Astrocyte (in vitro differentiated cells and primary cell): ENCODE measurements around the gene TRIM21. TPM values are rescaled to one million over a fixed set of nuclear protein-coding genes. Genes with fewer than 3 reads are reported as not detected.
"Not testable (repeated sequence)": the region's sequence is repeated elsewhere in the genome, so short reads cannot be mapped to it uniquely, and the experiment has no call there.

Source experiments
- DNase-seq: peaks from one replicate; pipeline ENCODE4 v3.0.0-alpha.2; 2010; ENCODE audit warnings: low read depth
- FAIRE-seq: peaks from 2 replicates; lab custom pipeline; 2011; peaks lifted over from hg19 to GRCh38; lab: Jason Lieb, UNC
- H2AFZ ChIP-seq: 2 replicates; pipeline ENCODE4 v1.6.0; 2012; ENCODE audit warnings: low read depth, low read length, inconsistent platforms
- H3K27ac ChIP-seq: 2 replicates; pipeline ENCODE4 v1.5.1; 2011; ENCODE audit warnings: low read depth, low read length, inconsistent platforms
- H3K27me3 ChIP-seq: 2 replicates; pipeline ENCODE4 v1.6.0; 2011; ENCODE audit warnings: low read length, inconsistent platforms; ENCODE audit not compliant: insufficient read depth
- H3K36me3 ChIP-seq: 2 replicates; pipeline ENCODE4 v1.5.1; 2011; ENCODE audit warnings: low read length, inconsistent platforms; ENCODE audit not compliant: insufficient read depth
- H3K4me1 ChIP-seq: 2 replicates; pipeline ENCODE4 v1.5.1; 2011; ENCODE audit warnings: low read length, inconsistent platforms; ENCODE audit not compliant: insufficient read depth
- H3K4me2 ChIP-seq: 2 replicates; pipeline ENCODE4 v1.6.0; 2012; ENCODE audit warnings: low read length, inconsistent platforms
- H3K4me3 ChIP-seq: 2 replicates; pipeline ENCODE4 v1.5.1; 2011; ENCODE audit warnings: low read depth, mild to moderate bottlenecking, low read length, inconsistent platforms; ENCODE audit not compliant: insufficient read depth
- H3K79me2 ChIP-seq: 2 replicates; pipeline ENCODE4 v1.6.0; 2012; ENCODE audit warnings: mild to moderate bottlenecking, low read length, inconsistent platforms; ENCODE audit not compliant: insufficient read depth
- H3K9ac ChIP-seq: 2 replicates; pipeline ENCODE4 v1.6.0; 2012; ENCODE audit warnings: mild to moderate bottlenecking, low read length, inconsistent platforms
- H3K9me3 ChIP-seq: 2 replicates; pipeline ENCODE4 v1.5.1; 2012; ENCODE audit warnings: low read depth, mild to moderate bottlenecking, low read length, inconsistent platforms; ENCODE audit not compliant: insufficient read depth
- H4K20me1 ChIP-seq: 2 replicates; pipeline ENCODE4 v1.6.0; 2012; ENCODE audit warnings: low read length, inconsistent platforms; ENCODE audit not compliant: insufficient read depth
- H3K27ac Mint-ChIP-seq: one replicate; pipeline ENCODE4 v1.8.0; 2021; ENCODE audit warnings: mild to moderate bottlenecking, mixed read lengths; ENCODE audit not compliant: unreplicated experiment
- H3K27me3 Mint-ChIP-seq: one replicate; pipeline ENCODE4 v1.8.0; 2021; ENCODE audit warnings: low read depth, mixed read lengths; ENCODE audit not compliant: unreplicated experiment
- H3K36me3 Mint-ChIP-seq: one replicate; pipeline ENCODE4 v1.8.0; 2021; ENCODE audit warnings: low read depth, mixed read lengths; ENCODE audit not compliant: unreplicated experiment
- H3K4me1 Mint-ChIP-seq: one replicate; pipeline ENCODE4 v1.8.0; 2021; ENCODE audit warnings: low read depth, mixed read lengths; ENCODE audit not compliant: unreplicated experiment
- H3K4me3 Mint-ChIP-seq: one replicate; pipeline ENCODE4 v1.8.0; 2021; ENCODE audit warnings: mild to moderate bottlenecking, moderate library complexity, mixed read lengths; ENCODE audit not compliant: unreplicated experiment
- H3K9me3 Mint-ChIP-seq: one replicate; pipeline ENCODE4 v1.8.0; 2021; ENCODE audit warnings: mild to moderate bottlenecking, mixed read lengths; ENCODE audit not compliant: unreplicated experiment
- CTCF ChIP-seq: IDR thresholded peaks from 2 replicates; pipeline ENCODE4 v1.5.1; 2011; ENCODE audit warnings: low read depth, mild to moderate bottlenecking, inconsistent platforms, low read length, moderate library complexity; ENCODE audit not compliant: insufficient read depth
- total RNA-seq: library from RNA; stranded (reverse); gene quantifications from 2 replicates; pipeline ENCODE4 v1.2.1, GENCODE V29; 2021

Gene TRIM21
- total RNA-seq, 1 donor from 2014 or later, result 48.0 TPM

DNA sequence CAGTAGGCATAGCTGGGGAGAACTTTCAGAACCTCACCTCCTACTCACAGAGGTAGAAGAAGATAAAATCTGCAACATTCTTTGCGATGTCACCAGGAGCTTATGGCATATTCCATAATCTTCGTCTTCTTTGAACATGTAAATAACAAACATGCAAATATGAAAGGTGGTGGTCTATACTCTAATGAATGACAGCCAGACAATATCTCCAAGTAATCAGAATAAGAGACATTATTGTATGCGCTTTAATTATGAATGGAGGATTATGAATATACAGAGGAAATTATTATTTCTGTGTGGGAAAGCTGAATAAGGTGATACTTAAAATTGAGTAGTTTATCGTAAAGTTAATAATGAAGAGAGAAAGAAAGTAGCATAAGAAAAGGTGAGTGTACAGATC lies 25.2 kb downstream of the TRIM21 start, which contains the start of gene OR52B4:
Gene OR52B4 (minus strand): TSS at position 101 of the 400 bp plus-strand sequence. CDS start 91 bp downstream, at position 10.
- Histone ChIP-seq H3K36me3 (no peaks in the 10 kb centered on the region), H3K27ac (no peak within 1 kb of the TSS), H3K79me2 (no peaks in the 10 kb centered on the region), H3K9me3 (no peaks in the 10 kb centered on the region), H3K4me2 (no peak within 1 kb of the TSS), H3K27me3 (no peaks in the 10 kb centered on the region), H3K9ac (no peak within 1 kb of the TSS), H2AFZ (no peak within 1 kb of the TSS), H3K4me1 (no peaks in the 10 kb centered on the region), H4K20me1 (no peaks in the 10 kb centered on the region), H3K4me3 (no peak within 1 kb of the TSS)
- Mint-ChIP-seq H3K27ac (no peak within 1 kb of the TSS), H3K4me1 (no peaks in the 10 kb centered on the region), H3K9me3 (no peaks in the 10 kb centered on the region), H3K36me3 (no peaks in the 10 kb centered on the region), H3K27me3 (no peaks in the 10 kb centered on the region), H3K4me3 (no peak within 1 kb of the TSS)
- no peak for TF ChIP-seq CTCF
- DNase-seq, result no peak
- FAIRE-seq, result no peak

- not testable (repeated sequence) for H2AFZ ChIP-seq, H3K9ac ChIP-seq, H3K4me3 ChIP-seq, H3K36me3 Mint-ChIP-seq, H3K79me2 ChIP-seq, FAIRE-seq, H4K20me1 ChIP-seq, H3K27ac ChIP-seq, H3K9me3 ChIP-seq, H3K4me2 ChIP-seq, H3K36me3 ChIP-seq, H3K27ac Mint-ChIP-seq, H3K4me1 ChIP-seq, H3K9me3 Mint-ChIP-seq, H3K27me3 Mint-ChIP-seq, H3K27me3 ChIP-seq, DNase-seq, H3K4me3 Mint-ChIP-seq, H3K4me1 Mint-ChIP-seq
These were observed 45.4 kb downstream of the TRIM21 start for GRCh38 chr11:4348142-4348541.

DNA sequence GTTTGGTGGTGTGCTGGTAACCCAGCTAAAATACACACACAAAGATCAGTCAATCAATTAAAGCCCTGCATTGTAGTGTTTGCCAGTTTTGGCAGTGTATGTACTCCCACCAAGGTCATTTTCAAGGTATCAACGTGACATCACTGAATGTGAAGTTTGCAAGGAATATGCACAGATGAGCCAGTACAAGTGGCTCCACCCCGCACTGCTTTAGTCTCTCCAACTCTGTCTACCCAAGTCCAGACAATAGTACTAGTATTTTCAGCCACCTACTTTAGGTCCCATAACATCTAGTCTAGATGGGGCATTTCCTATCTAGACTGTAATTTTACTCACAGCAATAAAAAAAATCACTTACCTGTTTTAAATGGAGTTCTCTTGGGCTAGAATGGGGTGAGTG lies 48.1 kb downstream of the TRIM21 start:
- H3K4me2 ChIP-seq, H3K36me3 ChIP-seq, FAIRE-seq, H3K4me3 Mint-ChIP-seq, H4K20me1 ChIP-seq, H3K4me1 Mint-ChIP-seq, H3K27me3 Mint-ChIP-seq, H3K27ac ChIP-seq, H3K9ac ChIP-seq, H3K9me3 ChIP-seq, H3K9me3 Mint-ChIP-seq, H3K4me3 ChIP-seq, H3K79me2 ChIP-seq, H3K36me3 Mint-ChIP-seq, H3K27ac Mint-ChIP-seq, H3K4me1 ChIP-seq, H2AFZ ChIP-seq, DNase-seq, H3K27me3 ChIP-seq: not testable (repeated sequence)

Other genes starting within 250 kb of the TRIM21 start
- not detected in 2 replicates for gene OR52B4, start 25.3 kb downstream of the TRIM21 start, total RNA-seq
- 0.23 TPM in 1 of 2 replicates, not detected in the other for gene OR52K2, start 55.6 kb upstream of the TRIM21 start, total RNA-seq
- gene OR52K1, start 88.9 kb upstream of the TRIM21 start, total RNA-seq, result 0.14 and 0.20 TPM in 2 replicates
- not detected in 2 replicates for gene OR52M1, start 151.5 kb upstream of the TRIM21 start, total RNA-seq
- not detected in 2 replicates for gene OR52I2, start 188.0 kb upstream of the TRIM21 start, total RNA-seq
- not detected in 2 replicates for gene OR52I1, start 200.3 kb upstream of the TRIM21 start, total RNA-seq
- 10.7 and 11.5 TPM in 2 replicates for gene TRIM68, start 214.5 kb upstream of the TRIM21 start, total RNA-seq
- not detected in 2 replicates for gene OR51D1, start 243.8 kb upstream of the TRIM21 start, total RNA-seq